ENCODE measurements around the gene FBXO48. TPM values are rescaled to one million over a fixed set of nuclear protein-coding genes. Genes with fewer than 3 reads are reported as not detected.

Gene FBXO48
- total RNA-seq, 1 experiment from 2014 or later: 1.7 TPM

GRCh38 chr2:68414876-68415275, 52.2 kb downstream of the FBXO48 start:
- H3K9me3 Mint-ChIP-seq (ENCODE audit: unreplicated experiment): no peaks in the 10 kb centered on the region
- intact Hi-C loops (cut with micrococcal nuclease): no loop called here
- H3K27me3 Mint-ChIP-seq (ENCODE audit: insufficient read depth, unreplicated experiment): no peaks in the 10 kb centered on the region
- H3K27ac Mint-ChIP-seq (ENCODE audit: low read depth, unreplicated experiment): no peak overlapping the region
- no peak for DNase-seq (ENCODE audit: unreplicated experiment)
- no peak overlapping the region for H3K4me3 Mint-ChIP-seq (ENCODE audit: unreplicated experiment)
- ChIA-PET POLR2A (interaction anchor here (0.6 to 1.2 kb wide), 3 partner anchors 12 to 101 kb away, joined by 3 read pairs; no protein-coding TSS in a partner anchor), CTCF (interaction anchor here (0.6 kb wide), 2 partner anchors 109 to 1122 kb away, joined by 3 read pairs; no protein-coding TSS in a partner anchor)
- H3K36me3 Mint-ChIP-seq (ENCODE audit: insufficient read depth, unreplicated experiment): no peaks in the 10 kb centered on the region
- BruUV-seq (replicated peaks): no TSS peak
- no peaks in the 10 kb centered on the region for H3K4me1 Mint-ChIP-seq (ENCODE audit: insufficient read depth, unreplicated experiment)
- TF ChIP-seq, protein P1, sequence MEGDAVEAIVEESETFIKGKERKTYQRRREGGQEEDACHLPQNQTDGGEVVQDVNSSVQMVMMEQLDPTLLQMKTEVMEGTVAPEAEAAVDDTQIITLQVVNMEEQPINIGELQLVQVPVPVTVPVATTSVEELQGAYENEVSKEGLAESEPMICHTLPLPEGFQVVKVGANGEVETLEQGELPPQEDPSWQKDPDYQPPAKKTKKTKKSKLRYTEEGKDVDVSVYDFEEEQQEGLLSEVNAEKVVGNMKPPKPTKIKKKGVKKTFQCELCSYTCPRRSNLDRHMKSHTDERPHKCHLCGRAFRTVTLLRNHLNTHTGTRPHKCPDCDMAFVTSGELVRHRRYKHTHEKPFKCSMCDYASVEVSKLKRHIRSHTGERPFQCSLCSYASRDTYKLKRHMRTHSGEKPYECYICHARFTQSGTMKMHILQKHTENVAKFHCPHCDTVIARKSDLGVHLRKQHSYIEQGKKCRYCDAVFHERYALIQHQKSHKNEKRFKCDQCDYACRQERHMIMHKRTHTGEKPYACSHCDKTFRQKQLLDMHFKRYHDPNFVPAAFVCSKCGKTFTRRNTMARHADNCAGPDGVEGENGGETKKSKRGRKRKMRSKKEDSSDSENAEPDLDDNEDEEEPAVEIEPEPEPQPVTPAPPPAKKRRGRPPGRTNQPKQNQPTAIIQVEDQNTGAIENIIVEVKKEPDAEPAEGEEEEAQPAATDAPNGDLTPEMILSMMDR (IDR thresholded peaks at IDR 0.05; ENCODE audit: unreplicated experiment): no peak

GRCh38 chr2:68414452-68414851, 52.6 kb downstream of the FBXO48 start:
- Mint-ChIP-seq H3K4me3 (ENCODE audit: unreplicated experiment) (no peak overlapping the region), H3K4me1 (ENCODE audit: insufficient read depth, unreplicated experiment) (no peaks in the 10 kb centered on the region), H3K9me3 (ENCODE audit: unreplicated experiment) (no peaks in the 10 kb centered on the region), H3K27ac (ENCODE audit: low read depth, unreplicated experiment) (no peak overlapping the region), H3K36me3 (ENCODE audit: insufficient read depth, unreplicated experiment) (no peaks in the 10 kb centered on the region), H3K27me3 (ENCODE audit: insufficient read depth, unreplicated experiment) (no peaks in the 10 kb centered on the region)
- intact Hi-C loops (cut with micrococcal nuclease): no loop called here
- TF ChIP-seq, protein P1 (IDR thresholded peaks at IDR 0.05; ENCODE audit: unreplicated experiment): no peak
- ChIA-PET POLR2A (interaction anchor here (0.6 to 1.2 kb wide), 2 partner anchors 12 to 13 kb away, joined by 3 read pairs; no protein-coding TSS in a partner anchor), CTCF (interaction anchor here (0.6 kb wide), 3 partner anchors 109 to 1122 kb away, joined by 3 read pairs; no protein-coding TSS in a partner anchor)
- no TSS peak for BruUV-seq (replicated peaks)
- no peak for DNase-seq (ENCODE audit: unreplicated experiment)

- TF ChIP-seq, protein P1 (IDR thresholded peaks at IDR 0.05; ENCODE audit: unreplicated experiment): no peak
- intact Hi-C loops (cut with micrococcal nuclease): no loop called here
- peaks cover 4% of the 10 kb centered on the region for H3K27me3 Mint-ChIP-seq (ENCODE audit: insufficient read depth, unreplicated experiment)
- no peaks in the 10 kb centered on the region for H3K4me1 Mint-ChIP-seq (ENCODE audit: insufficient read depth, unreplicated experiment)
- no peaks in the 10 kb centered on the region for H3K36me3 Mint-ChIP-seq (ENCODE audit: insufficient read depth, unreplicated experiment)
- CTCF ChIA-PET: interaction anchor here (1.0 kb wide), 1 partner anchor 10 kb away, joined by 4 read pairs; no protein-coding TSS in a partner anchor
- H3K4me3 Mint-ChIP-seq (ENCODE audit: unreplicated experiment): no peak overlapping the region
- no TSS peak for BruUV-seq (replicated peaks)
- peaks cover 1% of the 10 kb centered on the region for H3K9me3 Mint-ChIP-seq (ENCODE audit: unreplicated experiment)
- no peak for DNase-seq (ENCODE audit: unreplicated experiment)
- POLR2A ChIA-PET: no interaction called here
- H3K27ac Mint-ChIP-seq (ENCODE audit: low read depth, unreplicated experiment): no peak overlapping the region
Observed at GRCh38 chr2:68413466-68413865, 53.6 kb downstream of the FBXO48 start.

GRCh38 chr2:68412127-68412819, 54.8 kb downstream of the FBXO48 start:
- Mint-ChIP-seq H3K4me1 (ENCODE audit: insufficient read depth, unreplicated experiment) (no peaks in the 10 kb centered on the region), H3K9me3 (ENCODE audit: unreplicated experiment) (peaks cover 8% of the 10 kb centered on the region), H3K27ac (ENCODE audit: low read depth, unreplicated experiment) (no peak overlapping the region), H3K36me3 (ENCODE audit: insufficient read depth, unreplicated experiment) (no peaks in the 10 kb centered on the region), H3K4me3 (ENCODE audit: unreplicated experiment) (no peak overlapping the region), H3K27me3 (ENCODE audit: insufficient read depth, unreplicated experiment) (peaks cover 16% of the 10 kb centered on the region)
- ChIA-PET POLR2A (interaction anchor here (0.7 kb wide), 1 partner anchor 24 kb away, joined by 4 read pairs; no protein-coding TSS in a partner anchor), CTCF (interaction anchor here (0.8 kb wide), 1 partner anchor 46 kb away, joined by 3 read pairs; no protein-coding TSS in a partner anchor)
- no TSS peak for BruUV-seq (replicated peaks)
- DNase-seq (ENCODE audit: unreplicated experiment): no peak
- TF ChIP-seq, protein P1 (IDR thresholded peaks at IDR 0.05; ENCODE audit: unreplicated experiment): no peak
- intact Hi-C loops (cut with micrococcal nuclease): no loop called here
